T-helper 1 cell (primary cell): ENCODE results near the gene PTPDC1.
"Not testable (repeated sequence)": the region's sequence is repeated elsewhere in the genome, so short reads cannot be mapped to it uniquely, and the experiment has no call there.

Experiments
- DNase-seq, 5 donors: peaks; one replicate each; pipeline ENCODE4 v3.0.0-alpha.2; 2012 to 2020
- total RNA-seq, 4 donors: gene quantifications; one replicate each; lab custom pipeline; 2026; lab: John Stamatoyannopoulos, UW

The PTPDC1 gene
- total RNA-seq, result 8.5 to 12.3 (median 10.7) reads per million in 4 donors

GRCh38 chr9:94084314-94084713, at the start of gene PTPDC1:
Gene PTPDC1, plus strand, starts transcription at chr9:94084464. Its CDS starts 67 bp downstream, at chr9:94084531.
- no peak for DNase-seq

DNA sequence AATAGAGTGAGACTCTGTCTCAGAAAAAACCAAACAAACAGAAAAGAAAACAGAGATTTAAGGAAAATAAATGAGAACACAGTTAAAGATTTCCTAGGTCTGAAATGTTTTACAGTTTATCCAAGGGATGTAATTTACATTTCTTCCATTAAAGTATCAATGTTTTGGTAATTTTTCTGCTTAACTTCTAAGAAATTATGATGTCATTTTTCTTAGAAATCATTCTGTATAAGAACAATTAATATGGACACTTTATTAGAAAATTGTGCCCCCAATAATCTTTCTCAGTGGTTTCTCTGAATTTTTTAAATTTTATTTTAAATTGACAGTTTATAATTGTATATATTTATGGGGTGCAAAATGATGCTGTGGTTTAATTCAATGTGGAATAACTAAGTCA, 49.8 kb upstream of the PTPDC1 start:
- no peak for DNase-seq

- DNase-seq, result no peak
Observed at GRCh38 chr9:94039786-94040185, 44.5 kb upstream of the PTPDC1 start.

- no peak for DNase-seq
Observed at GRCh38 chr9:94042516-94043360, 41.5 kb upstream of the PTPDC1 start.

DNA sequence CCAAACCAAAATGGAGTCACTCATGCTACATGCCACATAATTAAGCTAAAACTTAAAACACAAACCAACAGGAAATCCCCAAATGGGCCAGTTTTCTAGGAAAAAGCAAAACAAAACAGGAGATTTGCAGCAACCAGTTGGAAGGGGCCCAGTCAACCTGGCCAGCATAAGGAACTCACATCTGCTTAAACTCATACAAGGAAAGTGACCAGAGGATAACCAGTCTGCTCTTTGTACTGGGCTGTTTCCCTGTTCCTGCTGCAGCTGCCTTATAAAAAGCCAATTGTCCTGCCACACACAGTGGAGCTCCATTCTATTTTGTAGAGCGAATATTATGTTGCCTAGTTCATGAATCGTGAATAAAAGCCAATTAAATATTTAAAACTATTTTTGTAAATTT, 29.5 kb upstream of the PTPDC1 start:
- no peak for DNase-seq

DNA sequence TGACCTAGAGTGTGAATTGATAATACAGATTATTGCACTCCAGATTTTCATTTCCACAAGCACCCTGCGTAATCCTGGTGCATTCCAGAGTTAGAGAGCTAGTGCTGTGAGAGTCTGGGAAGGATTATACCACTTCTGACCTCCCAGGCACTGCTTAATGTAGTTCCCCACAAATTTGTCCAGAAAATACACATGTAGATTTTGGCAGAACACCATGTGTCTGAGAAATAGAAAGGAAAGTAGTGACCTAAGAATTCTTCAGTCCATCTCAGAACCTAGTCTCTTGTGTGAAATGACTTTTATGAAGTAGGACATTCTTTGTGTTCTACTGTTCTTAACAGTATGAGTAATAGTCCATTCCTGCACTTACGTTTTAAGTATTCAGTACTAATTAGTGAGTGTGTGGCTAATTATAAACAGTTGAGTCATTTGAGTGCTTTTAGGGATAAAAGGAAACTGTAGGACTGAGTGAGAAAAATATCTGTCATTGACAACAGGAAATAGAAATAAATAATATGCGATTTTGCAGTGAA, 27.8 kb upstream of the PTPDC1 start:
- DNase-seq, result no peak

DNA sequence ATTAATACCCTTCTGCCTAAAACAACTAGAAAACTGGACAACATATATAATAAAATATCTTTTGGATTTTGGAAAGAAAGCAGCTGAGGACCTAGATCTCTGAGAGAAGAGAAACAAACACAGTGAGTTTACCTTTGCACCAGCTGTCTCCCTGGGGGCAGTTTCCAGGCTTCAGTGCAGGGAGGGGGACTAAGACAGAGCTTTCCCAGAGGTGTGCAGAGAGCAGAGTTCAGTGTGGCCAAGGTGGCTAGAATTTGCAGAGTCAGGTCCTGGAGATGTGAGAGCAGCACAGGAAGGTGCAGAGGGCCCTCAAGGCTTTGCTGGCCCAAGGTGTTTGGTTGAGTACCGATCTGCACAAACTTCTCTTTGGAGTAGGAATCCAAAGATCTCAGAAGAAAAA, 26.3 kb upstream of the PTPDC1 start:
- DNase-seq, result no peak

DNA sequence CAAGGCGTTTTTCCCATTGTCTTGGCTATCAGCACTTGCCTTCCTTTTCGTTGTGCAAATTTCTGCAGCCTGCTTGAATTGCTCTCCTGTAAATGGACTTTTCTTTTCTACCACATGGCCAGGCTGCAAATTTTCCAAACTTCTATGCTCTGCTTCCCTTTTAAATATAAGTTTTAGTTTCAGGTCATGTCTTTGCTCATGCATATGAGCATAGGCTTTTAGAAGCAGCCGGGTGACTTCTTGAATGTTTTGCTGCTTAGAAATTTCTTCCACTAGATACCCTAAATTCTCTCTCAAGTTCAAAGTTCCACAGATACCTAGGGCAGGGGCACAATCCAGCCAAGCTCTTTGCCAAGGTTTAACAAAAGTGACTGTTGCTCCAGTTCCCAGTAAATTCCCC, 22.4 kb upstream of the PTPDC1 start:
- no peak for DNase-seq

DNA sequence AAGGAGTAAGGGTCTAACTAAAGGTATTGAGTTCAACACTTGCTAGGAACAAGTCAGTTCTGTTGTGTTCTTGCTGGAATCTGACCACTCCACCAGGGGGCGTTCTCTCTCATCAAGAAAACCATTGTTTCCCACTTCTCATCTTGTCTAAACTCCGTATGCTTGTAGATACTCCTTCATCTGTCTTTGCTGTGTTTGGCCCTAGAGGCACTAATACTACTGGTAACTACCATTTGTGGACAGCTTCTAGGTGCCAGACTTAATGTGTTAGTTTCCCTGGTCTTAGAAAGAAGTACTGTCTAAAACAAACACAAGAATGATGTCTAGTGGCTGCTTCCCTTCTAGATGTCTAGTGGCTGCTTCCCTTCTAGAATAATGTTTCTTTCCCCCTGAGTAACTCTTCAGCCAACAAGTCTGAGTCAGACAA, 18.7 kb upstream of the PTPDC1 start:
- peak; percentile 37 to 70 (median 50) for DNase-seq

- no peak for DNase-seq
Observed at GRCh38 chr9:94068257-94068656, 16.0 kb upstream of the PTPDC1 start.

DNA sequence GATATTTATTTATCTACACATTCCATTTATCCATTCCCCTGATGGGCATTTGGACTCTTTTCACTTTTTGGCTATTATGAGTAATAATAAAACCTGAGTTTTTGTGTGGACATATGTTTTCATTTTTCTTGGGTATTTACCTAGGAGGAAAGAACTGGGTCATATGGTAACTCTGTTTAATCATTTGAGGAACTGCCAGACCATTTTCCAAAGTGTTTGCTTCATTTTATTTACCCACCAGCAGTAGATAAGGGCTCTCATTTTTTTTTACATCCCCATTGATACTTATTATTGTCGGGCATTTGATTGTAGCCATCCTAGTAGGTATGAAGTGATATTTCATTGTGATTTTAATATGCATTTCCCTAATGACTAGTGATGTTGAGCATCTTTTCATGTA, 7.7 kb upstream of the PTPDC1 start:
- no peak for DNase-seq

GRCh38 chr9:94078086-94078485, 6.2 kb upstream of the PTPDC1 start:
- DNase-seq, result no peak

DNA sequence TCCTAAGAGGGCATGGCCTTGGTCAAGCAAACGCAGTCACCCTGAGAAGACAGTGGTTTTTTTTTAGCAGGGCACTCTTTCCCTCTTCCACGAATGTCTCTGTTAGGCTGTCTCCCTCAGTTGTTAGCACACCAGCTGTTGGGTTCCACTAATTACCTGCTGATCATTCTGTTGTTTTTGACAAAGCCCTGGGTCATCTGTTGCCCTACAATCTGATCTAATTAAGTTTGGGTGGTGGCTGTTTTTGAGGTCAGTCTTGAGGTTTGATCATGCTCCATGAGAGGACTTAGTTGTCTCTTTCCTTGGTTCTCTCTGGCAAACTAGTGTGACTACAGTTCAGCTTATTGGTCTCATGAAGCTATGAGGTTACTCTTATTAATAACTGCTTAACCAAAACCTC, 5.0 kb upstream of the PTPDC1 start:
- no peak for DNase-seq

GRCh38 chr9:94080249-94080648, 4.0 kb upstream of the PTPDC1 start:
- no peak for DNase-seq

DNA sequence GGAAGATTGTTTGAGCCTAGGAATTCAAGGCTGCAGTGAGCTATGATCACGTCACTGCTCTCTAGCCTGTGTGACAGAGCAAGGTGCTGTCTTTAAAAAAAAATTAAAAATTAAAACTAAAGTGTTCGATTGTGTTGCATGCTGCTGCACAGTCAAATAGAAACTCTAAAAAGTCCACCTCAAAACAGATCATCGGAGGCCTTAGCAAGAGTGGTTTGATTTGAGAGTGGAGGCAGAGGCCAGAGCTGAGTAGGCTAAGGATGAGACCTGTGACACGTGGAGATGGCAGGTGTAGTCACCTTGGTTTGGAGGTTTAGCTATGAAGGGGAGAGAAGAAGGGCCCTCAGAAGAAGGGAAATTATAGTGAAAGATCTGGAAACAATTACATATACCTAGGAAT, 2.8 kb upstream of the PTPDC1 start:
- no peak for DNase-seq

GRCh38 chr9:94081864-94082463, 2.3 kb upstream of the PTPDC1 start:
- DNase-seq, result no peak

DNA sequence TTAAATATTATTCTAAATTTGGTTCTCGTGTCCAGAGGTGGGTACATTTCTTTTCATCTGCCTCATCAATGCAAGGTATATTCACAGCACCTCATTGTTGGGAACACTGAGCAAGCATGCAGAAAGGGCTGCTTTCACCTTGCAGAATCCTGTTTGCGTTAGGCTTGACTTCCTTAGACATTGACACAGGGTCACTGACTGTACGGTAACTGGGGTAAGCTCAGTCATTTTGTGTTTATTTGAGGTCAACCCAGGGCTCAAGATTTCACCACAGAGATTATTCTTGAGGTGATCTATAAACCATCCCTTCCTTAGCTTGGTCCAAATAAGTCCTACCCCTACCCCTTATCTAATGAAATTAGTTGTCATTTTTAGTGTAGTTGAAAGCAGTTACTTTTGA, 1.7 kb upstream of the PTPDC1 start:
- no peak for DNase-seq

DNA sequence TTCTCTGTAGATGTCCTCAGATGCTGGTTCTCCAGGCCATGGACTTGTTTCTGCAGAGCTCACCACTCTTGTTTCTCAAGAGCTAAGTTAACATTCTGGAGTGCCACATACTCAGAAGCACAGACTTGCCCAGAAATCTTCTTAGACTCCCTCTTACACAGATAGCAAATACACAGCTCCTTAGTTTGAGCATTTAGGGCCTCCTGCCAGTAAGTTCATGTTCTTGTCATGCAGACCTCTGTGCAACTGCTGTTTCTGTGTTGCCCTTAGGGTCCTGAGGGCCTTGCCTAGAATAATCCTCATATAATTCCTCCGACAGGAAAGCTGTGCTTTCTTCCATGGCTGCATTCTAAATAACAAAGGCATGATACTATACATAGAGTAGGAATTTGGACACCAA, 1.3 kb upstream of the PTPDC1 start:
- DNase-seq, result no peak

DNA sequence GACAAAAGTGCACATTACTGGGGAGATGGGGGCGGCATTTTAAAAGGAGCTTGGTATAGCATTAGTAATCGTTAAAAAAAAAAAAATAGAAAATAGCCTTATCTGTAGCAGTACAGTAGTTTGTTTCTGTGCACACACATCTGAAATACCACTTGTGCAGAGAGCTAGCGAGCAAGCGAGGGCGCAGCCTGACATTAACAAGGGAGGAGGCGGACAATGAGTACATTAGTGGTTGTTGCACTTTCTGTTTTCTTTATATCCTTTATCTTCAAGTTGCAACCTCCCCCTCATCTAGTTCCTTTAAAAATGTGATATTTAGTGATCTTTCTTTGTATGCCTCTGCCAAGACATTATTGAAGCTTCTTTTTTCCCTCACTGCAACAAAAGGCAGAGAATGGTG, 880 bp upstream of the PTPDC1 start:
- DNase-seq, result no peak

GRCh38 chr9:94085062-94085639, 887 bp downstream of the PTPDC1 start:
- DNase-seq, result no peak

DNA sequence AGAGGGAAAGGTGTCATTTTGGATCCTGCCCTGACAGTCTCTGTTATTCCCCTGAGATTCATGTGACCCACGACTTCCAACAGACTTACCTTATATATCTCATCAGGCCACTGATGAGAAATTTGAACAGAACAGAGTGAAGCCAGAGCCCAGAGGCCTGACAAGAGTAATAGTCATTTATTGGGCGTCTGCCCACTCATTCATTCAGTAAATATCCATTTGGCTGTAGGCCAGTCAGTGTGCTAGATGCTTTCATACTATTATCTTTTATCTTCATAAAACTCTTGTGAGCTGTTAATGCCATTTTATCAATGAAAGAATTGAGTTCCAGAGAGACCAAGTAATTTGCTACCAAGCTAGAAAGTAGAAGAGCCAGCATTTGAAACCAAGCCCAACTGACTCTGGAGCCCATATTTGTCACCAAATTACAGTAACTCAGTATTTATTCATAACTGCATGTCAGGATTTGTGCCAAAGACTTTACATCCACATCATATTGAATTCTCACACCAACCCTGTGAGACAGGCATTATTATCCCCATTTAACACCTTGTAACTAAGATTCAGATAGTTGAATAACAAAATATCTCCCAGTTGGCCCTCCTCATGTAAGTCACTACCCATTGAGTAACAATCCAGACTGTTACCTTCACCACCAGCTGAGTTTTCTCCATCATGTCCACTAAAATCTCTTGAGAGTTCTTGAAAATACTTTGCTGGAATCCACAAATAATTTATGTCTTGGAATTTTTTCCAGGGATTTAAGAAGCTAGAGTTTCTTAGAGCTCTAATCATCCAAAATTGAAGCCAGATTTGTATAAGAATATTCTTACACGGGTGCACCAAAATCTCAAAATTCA, 2.5 kb downstream of the PTPDC1 start:
- no peak for DNase-seq

DNA sequence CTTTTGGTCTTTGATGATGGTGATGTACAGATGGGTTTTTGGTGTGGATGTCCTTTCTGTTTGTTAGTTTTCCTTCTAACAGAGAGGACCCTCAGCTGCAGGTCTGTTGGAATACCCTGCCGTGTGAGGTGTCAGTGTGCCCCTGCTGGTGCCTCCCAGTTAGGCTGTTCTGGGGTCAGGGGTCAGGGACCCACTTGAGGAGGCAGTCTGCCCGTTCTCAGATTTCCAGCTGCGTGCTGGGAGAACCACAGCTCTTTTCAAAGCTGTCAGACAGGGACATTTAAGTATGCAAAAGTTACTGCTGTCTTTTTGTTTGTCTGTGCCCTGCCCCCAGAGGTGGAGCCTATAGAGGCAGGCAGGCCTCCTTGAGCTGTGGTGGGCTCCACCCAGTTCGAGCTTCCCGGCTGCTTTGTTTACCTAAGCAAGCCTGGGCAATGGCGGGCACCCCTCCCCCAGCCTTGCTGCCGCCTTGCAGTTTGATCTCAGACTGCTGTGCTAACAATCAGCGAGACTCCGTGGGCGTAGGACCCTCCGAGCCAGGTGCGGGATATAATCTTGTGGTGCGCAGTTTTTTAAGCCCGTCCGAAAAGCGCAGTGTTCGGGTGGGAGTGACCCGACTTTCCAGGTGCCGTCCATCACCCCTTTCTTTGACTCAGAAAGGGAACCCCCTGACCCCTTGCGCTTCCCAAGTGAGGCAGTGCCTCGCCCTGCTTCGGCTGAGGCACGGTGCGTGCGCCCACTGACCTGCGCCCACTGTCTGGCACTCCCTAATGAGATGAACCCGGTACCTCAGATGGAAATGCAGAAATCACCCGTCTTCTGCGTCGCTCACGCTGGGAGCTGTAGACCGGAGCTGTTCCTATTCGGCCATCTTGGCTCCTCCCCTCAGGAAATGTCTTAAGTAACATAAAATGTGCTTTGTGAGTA, 10.2 kb downstream of the PTPDC1 start:
- not testable (repeated sequence) for DNase-seq
